GM18526 (cell line): Measurements from ENCODE around the gene EP300.

ENCODE experiments used
- POLR2A ChIP-seq: IDR thresholded peaks from 3 replicates; pipeline ENCODE4 v1.6.1; 2011; ENCODE audit not compliant: insufficient read length; ENCODE audit errors: extremely low read depth

EP300 gene

GRCh38 chr22:41184679-41185078 is 92.3 kb downstream of the EP300 start:
- TF ChIP-seq POLR2A: no peak

DNA sequence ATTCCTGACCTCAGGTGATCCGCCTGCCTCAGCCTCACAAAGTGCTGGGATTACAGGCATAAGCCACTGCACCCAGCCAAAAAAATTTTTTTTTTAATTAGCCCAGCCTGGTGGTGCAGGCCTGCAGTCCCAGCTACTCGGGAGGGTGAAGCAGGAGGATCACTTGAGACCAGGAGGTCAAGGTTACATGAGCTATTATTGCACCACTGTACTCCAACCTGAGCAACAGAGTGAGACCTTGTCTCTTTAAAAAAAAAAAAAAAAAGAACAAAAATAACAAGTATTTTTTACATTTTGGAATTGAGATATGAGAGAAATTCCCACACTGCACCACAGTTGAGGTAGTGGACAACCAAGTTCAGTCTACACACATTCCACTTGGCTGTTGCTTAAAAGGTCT is 99.1 kb downstream of the EP300 start:
- no peak for TF ChIP-seq POLR2A

GRCh38 chr22:41193829-41194228 is 101.4 kb downstream of the EP300 start:
- TF ChIP-seq POLR2A: no peak

DNA sequence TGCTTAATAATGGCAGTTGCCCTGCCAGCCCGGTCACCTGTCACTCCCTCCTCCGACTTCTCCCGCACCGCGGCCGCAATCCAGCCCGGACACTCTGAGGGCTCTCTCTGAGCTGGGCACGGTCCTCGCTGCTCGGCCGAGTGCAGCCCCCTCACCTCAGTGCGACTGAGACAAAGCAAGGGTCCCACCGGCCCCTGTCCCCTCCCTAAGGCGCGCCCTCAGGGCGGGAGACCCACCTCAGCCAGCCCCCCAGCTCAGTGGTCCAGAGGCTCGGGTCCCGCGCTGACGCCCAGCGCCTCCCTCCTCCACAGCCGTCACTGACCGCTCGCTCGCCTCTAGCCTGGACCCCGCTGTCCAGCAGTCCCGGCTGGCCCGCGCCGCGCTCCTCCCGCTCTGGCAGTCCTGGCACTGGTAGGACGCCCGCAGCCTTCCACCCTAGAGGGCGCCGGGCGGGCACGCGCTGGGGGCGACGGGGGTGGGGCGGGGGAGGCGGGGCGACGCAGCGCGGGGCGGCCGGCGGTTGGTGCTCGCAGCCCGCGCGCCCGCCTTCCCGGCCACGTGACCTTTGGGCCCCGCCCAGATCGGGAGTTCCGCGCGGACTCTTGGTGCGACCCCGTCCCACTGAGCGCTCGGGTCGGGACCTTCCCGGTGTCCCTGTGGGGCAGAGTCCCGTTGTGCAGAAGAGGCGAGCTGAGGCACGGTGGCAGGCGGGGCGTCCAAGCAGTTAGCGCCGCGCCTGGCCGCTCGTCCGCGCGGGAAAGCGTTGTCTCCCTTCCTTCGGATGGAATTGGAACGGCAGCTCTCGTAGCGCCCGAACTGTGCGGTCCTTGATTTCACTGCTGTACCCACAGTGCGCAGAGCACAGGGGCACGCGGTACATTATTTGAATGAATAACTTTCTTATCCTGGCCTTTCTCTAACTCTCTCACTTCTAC is 104.9 kb downstream of the EP300 start:
- no peak for TF ChIP-seq POLR2A

- no peak for TF ChIP-seq POLR2A
These were observed 105.7 kb downstream of the EP300 start for GRCh38 chr22:41198027-41198580.

DNA sequence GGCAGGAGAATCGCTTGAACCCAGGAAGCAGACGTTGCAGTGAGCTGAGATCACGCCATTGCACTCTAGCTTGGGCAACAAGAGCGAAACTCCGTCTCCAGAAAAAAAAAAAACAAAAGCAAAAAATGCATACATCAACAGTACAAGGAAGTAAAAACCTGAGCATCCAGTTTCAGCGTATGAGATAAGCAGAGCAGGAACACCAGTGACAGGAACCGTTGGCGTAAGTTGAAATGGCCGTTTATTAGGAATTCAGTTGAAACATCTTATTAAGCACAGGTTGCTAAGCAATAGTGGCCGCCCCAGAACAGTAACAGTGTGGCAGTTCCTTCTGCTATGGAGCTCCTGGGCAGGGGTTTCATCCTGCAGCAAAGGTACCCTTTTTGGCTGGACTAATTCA is 108.7 kb downstream of the EP300 start:
- no peak for TF ChIP-seq POLR2A

DNA sequence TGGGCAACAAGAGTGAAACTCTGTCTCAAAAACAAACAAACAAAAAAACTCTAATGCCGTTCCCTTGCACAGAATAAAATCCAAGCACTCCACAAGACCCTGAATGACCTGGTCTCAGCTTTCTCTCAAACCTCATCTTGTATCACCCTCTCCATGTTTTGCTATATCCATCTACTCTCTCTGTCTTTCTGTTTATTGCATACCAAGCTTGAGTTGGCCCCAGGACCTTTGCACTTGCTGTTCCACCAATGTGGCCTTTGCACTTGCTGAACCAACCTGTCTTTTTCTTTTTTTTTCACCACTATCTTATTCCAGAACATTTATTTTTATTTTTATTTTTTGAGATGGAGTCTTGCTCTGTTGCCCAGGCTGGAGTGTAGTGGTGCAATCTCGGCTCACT is 110.7 kb downstream of the EP300 start:
- no peak for TF ChIP-seq POLR2A

DNA sequence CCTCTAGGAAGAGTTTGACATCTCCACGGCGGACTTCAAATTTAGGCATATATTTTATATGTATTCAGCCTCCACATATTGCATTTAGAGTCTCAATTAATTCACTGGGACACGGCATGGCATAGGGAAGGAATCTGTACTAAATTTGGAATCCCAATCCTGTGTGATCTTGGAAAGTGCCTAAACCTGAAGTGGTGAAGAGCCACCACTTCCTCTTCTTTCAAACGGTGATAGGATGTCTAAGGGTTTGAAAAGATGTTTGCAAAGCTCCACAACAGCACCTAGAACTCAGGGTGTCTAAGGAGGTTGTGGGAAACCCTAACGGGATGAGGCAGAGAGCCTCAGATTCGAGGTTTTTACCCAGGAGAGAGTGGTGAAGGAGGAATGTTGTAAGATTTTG is 111.7 kb downstream of the EP300 start:
- TF ChIP-seq POLR2A: no peak

DNA sequence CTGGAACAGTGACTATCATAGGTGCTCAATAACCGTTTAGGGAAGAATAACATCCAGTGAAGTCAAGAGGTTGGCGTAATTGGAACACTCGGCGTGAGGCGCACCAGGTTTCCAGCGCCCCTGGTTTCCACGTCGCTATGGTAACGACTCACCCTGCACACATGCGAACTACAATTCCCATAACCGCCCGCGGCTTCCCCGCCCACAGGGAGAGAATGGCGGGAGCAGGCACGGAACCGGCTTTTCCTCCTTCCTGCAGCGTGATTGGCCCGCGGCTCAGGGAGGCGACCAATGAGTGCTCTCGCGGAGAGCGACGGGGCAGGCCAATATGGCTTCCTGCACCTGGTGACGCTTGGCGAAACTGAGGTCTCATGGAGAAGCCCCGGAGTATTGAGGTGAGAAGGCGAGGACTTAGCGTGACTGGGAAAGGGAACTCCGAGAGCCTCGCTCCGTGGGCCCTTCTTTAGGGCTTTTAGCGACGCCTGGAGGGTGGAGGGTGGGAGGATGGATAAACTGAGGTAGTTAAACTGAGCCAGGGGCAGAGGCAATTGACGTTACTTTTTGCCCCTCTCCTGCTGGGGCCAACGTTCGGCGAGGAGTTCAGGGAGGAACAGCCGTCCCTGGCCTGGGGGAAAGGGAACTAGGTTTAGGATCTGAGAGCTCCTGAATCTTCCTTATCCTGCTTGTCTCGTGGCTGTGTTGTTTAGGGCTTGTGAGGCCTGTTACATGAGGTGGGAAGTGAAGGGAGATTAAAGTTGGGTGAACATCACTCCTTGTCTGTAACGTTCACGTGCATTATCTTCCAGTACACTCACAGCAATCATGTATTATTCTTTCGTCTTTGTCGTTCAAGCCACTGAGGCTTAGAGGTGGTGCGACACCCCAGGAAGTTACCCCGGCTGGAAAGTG is 112.9 kb downstream of the EP300 start, which contains the start of gene L3MBTL2:
Gene L3MBTL2, plus strand, starts transcription at position 321 of the 909 bp plus-strand sequence. Its CDS starts 51 bp downstream, at position 372.
- peak; percentile 76 for TF ChIP-seq POLR2A

- TF ChIP-seq POLR2A: no peak
These were observed 114.3 kb downstream of the EP300 start for GRCh38 chr22:41206719-41207118.

GRCh38 chr22:41215409-41215808 is 123.0 kb downstream of the EP300 start:
- no peak for TF ChIP-seq POLR2A

DNA sequence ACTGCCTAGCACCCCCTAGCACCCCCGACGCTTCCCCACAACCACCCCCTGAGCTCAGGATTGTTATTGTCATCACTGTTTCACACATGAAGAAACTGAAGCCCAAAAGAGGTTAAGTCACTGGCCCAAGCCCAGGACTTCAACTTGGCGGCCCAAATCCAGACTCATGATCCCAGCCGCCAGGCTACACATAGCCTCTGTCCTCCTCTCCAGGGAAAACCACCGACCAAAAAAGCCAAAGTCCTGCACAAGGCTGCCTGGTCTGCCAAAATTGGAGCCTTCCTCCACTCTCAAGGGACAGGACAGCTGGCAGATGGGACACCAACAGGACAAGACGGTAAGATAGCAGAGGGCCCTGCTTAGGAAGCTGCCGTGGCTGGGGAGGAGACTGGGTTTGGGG is 123.5 kb downstream of the EP300 start:
- no peak for TF ChIP-seq POLR2A

- no peak for TF ChIP-seq POLR2A
These were observed 124.6 kb downstream of the EP300 start for GRCh38 chr22:41216984-41217383.

DNA sequence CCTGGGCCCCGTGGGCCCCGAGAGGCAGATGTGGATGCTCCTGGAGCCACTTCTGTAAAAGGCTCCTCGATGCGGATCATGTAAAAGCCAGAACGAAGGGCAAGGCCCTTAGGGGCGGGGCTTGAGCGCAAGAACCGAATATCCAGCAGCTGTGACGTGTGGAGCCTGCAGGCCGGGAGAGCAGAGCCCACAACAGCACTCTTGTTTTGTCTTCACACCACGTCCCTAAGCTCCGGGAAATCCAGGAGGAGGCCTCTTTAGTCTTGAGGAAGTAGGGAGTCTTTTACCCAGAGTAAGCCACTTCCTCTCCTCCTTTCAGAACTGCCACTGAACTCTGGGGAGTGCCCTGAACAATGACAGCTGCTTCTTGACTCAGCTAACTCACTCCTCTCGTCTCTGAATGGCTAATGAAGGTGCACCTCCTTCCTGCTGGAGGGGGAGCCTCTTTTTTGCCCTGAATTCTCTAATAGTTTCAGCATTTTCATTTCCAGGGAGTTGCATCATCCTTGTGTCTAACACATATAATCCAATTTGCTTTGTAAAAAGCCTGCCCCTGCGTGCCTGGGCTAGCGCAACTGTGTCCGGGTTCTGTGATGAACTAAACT is 125.3 kb downstream of the EP300 start:
- no peak for TF ChIP-seq POLR2A
